VCaP (cell line): ENCODE data around the gene SLC25A18.
A peak's percentile ranks its signal among the peaks of the same experiment; 100 is the strongest.

ENCODE experiments used
- H3K27ac ChIP-seq: fragments of 450-650 bp; 2 replicates; pipeline ENCODE4 v1.5.1; 2017
- CTCF ChIP-seq: fragments of 450-650 bp; conservative IDR thresholded peaks from 2 replicates; pipeline ENCODE4 v1.5.1; 2017; ENCODE audit warnings: mild to moderate bottlenecking, moderate library complexity

Gene SLC25A18

GRCh38 chr22:17606496-17606895 is 43.2 kb downstream of the SLC25A18 start:
- peak overlapping the region; percentile 95 for H3K27ac ChIP-seq
- TF ChIP-seq CTCF = no peak

- H3K27ac ChIP-seq = peak overlapping the region; percentile 95
- TF ChIP-seq CTCF = no peak
These were observed 44.7 kb downstream of the SLC25A18 start for GRCh38 chr22:17607891-17608521.

- H3K27ac ChIP-seq = no peak overlapping the region
These were observed 48.8 kb downstream of the SLC25A18 start for GRCh38 chr22:17612057-17612456.

GRCh38 chr22:17613280-17613679 is 50.0 kb downstream of the SLC25A18 start:
- H3K27ac ChIP-seq = no peak overlapping the region
- TF ChIP-seq CTCF = no peak

More at GRCh38 chr22:17612057-17612456, 48.8 kb downstream of the SLC25A18 start:
- no peak for TF ChIP-seq CTCF

- H3K27ac ChIP-seq = peak overlapping the region; percentile 89
- TF ChIP-seq CTCF = no peak
These were observed 64.7 kb downstream of the SLC25A18 start for GRCh38 chr22:17627961-17628405.

- peak within 1 kb of the TSS; percentile 89 for H3K27ac ChIP-seq
- no peak for TF ChIP-seq CTCF
These were observed 65.3 kb downstream of the SLC25A18 start, which contains the start of gene ATP6V1E1 for GRCh38 chr22:17628406-17629172. ATP6V1E1 (minus strand) TSS chr22:17628749; CDS start chr22:17628635, 114 bp downstream.

GRCh38 chr22:17629173-17629489 is 65.8 kb downstream of the SLC25A18 start:
- no peak for TF ChIP-seq CTCF
- H3K27ac ChIP-seq = peak overlapping the region; percentile 89
